ENCODE measurements around the gene ZSCAN10. TPM values are rescaled to one million over a fixed set of nuclear protein-coding genes. Genes with fewer than 3 reads are reported as not detected.
"Not testable (repeated sequence)": the region's sequence is repeated elsewhere in the genome, so short reads cannot be mapped to it uniquely, and the experiment has no call there.

Gene ZSCAN10
- total RNA-seq, 2 experiments from 2014 or later: not detected

- POLR2A ChIA-PET: interaction anchor here (1.1 to 4.2 kb wide), 2 partner anchors 10 to 59 kb away, joined by 3 to 63 read pairs; partner anchors contain the start of genes IL32 and ZNF213
- CTCF ChIA-PET: interaction anchor here (0.9 to 5.7 kb wide), 9 partner anchors 11 to 60 kb away, joined by 3 to 54 read pairs (median 5); partner anchors contain the start of gene IL32
Measured at GRCh38 chr16:3075946-3076345, 23.1 kb downstream of the ZSCAN10 start.

- POLR2A ChIA-PET: interaction anchor here (1.1 to 4.2 kb wide), 3 partner anchors 10 to 59 kb away, joined by 3 to 63 read pairs (median 3); partner anchors contain the start of genes IL32 and ZNF213
- CTCF ChIA-PET: interaction anchor here (0.9 to 5.7 kb wide), 8 partner anchors 10 to 54 kb away, joined by 3 to 54 read pairs (median 6); partner anchors contain the start of gene IL32
Measured at GRCh38 chr16:3075523-3075915, 23.6 kb downstream of the ZSCAN10 start.

- ChIA-PET POLR2A (interaction anchor here (0.6 to 4.2 kb wide), 6 partner anchors 9 to 81 kb away, joined by 3 to 63 read pairs (median 4); partner anchors contain the start of genes IL32 and ZNF213), CTCF (interaction anchor here (0.6 to 5.7 kb wide), 12 partner anchors 7 to 86 kb away, joined by 3 to 54 read pairs (median 4); partner anchors contain the start of gene IL32)
Measured at GRCh38 chr16:3074860-3075522, 24.1 kb downstream of the ZSCAN10 start.

GRCh38 chr16:3073448-3073847 is 25.6 kb downstream of the ZSCAN10 start:
- ChIA-PET POLR2A (no interaction called here), CTCF (interaction anchor here (0.6 to 5.7 kb wide), 3 partner anchors 15 to 57 kb away, joined by 3 to 54 read pairs (median 3); no protein-coding TSS in a partner anchor)

GRCh38 chr16:3072576-3073263 is 26.4 kb downstream of the ZSCAN10 start:
- ChIA-PET CTCF (interaction anchor here (5.7 kb wide), 1 partner anchor 14 kb away, joined by 54 read pairs; no protein-coding TSS in a partner anchor), POLR2A (interaction anchor here (0.7 kb wide), 1 partner anchor 14 kb away, joined by 3 read pairs; no protein-coding TSS in a partner anchor)

GRCh38 chr16:3072148-3072547 is 26.9 kb downstream of the ZSCAN10 start:
- POLR2A ChIA-PET: interaction anchor here (0.7 kb wide), 1 partner anchor 13 kb away, joined by 3 read pairs; no protein-coding TSS in a partner anchor
- CTCF ChIA-PET: not testable (repeated sequence)

- POLR2A ChIA-PET: no interaction called here
- CTCF ChIA-PET: interaction anchor here (0.9 to 2.2 kb wide), 2 partner anchors 58 to 60 kb away, joined by 4 to 11 read pairs; no protein-coding TSS in a partner anchor
Measured at GRCh38 chr16:3071655-3072054, 27.4 kb downstream of the ZSCAN10 start.

- ChIA-PET CTCF (interaction anchor here (0.9 to 2.9 kb wide), 5 partner anchors 12 to 80 kb away, joined by 3 to 18 read pairs (median 5); no protein-coding TSS in a partner anchor), POLR2A (interaction anchor here (0.6 kb wide), 1 partner anchor 91 kb away, joined by 3 read pairs; the partner anchor contains the start of gene PKMYT1)
Measured at GRCh38 chr16:3070608-3071111, 28.4 kb downstream of the ZSCAN10 start.

- CTCF ChIA-PET: interaction anchor here (1.2 to 2.9 kb wide), 3 partner anchors 10 to 60 kb away, joined by 3 to 18 read pairs (median 6); no protein-coding TSS in a partner anchor
- POLR2A ChIA-PET: interaction anchor here (0.6 to 0.7 kb wide), 3 partner anchors 28 to 58 kb away, joined by 3 to 4 read pairs (median 3); no protein-coding TSS in a partner anchor
Measured at GRCh38 chr16:3069146-3069545, 29.9 kb downstream of the ZSCAN10 start.

- ChIA-PET CTCF (interaction anchor here (1.6 to 2.9 kb wide), 2 partner anchors 10 to 61 kb away, joined by 6 to 18 read pairs; no protein-coding TSS in a partner anchor), POLR2A (interaction anchor here (4.7 kb wide), 1 partner anchor 7 kb away, joined by 63 read pairs; no protein-coding TSS in a partner anchor)
Measured at GRCh38 chr16:3068487-3068886, 30.6 kb downstream of the ZSCAN10 start.

GRCh38 chr16:3066440-3066748 is 32.7 kb downstream of the ZSCAN10 start:
- CTCF ChIA-PET: interaction anchor here (1.3 to 3.5 kb wide), 5 partner anchors 10 to 63 kb away, joined by 3 to 22 read pairs (median 5); no protein-coding TSS in a partner anchor
- POLR2A ChIA-PET: interaction anchor here (0.6 to 4.7 kb wide), 5 partner anchors 10 to 68 kb away, joined by 3 to 63 read pairs (median 5); no protein-coding TSS in a partner anchor

GRCh38 chr16:3065742-3066439 is 33.2 kb downstream of the ZSCAN10 start:
- ChIA-PET CTCF (interaction anchor here (1.2 to 3.6 kb wide), 7 partner anchors 10 to 64 kb away, joined by 3 to 22 read pairs (median 5); no protein-coding TSS in a partner anchor), POLR2A (interaction anchor here (0.6 to 4.7 kb wide), 13 partner anchors 10 to 104 kb away, joined by 3 to 63 read pairs (median 4); partner anchors contain the start of genes HCFC1R1 and ZNF213)

GRCh38 chr16:3065069-3065741 is 33.9 kb downstream of the ZSCAN10 start, which contains the start of gene IL32:
IL32 (plus strand) TSS chr16:3065640; CDS start chr16:3065812, 172 bp downstream.
- POLR2A ChIA-PET: interaction anchor here (0.5 to 4.7 kb wide), 12 partner anchors 11 to 105 kb away, joined by 3 to 63 read pairs (median 4); partner anchors contain the start of genes HCFC1R1, TNFRSF12A and ZNF213
- CTCF ChIA-PET: interaction anchor here (1.2 to 3.6 kb wide), 8 partner anchors 11 to 69 kb away, joined by 3 to 22 read pairs (median 4); partner anchors contain the start of gene ZNF213

GRCh38 chr16:3063625-3064386 is 35.3 kb downstream of the ZSCAN10 start:
- ChIA-PET CTCF (interaction anchor here (0.5 to 3.6 kb wide), 6 partner anchors 12 to 70 kb away, joined by 3 to 22 read pairs (median 5); partner anchors contain the start of gene ZNF213), POLR2A (interaction anchor here (4.7 kb wide), 1 partner anchor 12 kb away, joined by 63 read pairs; no protein-coding TSS in a partner anchor)

- POLR2A ChIA-PET: no interaction called here
- CTCF ChIA-PET: interaction anchor here (0.9 to 3.6 kb wide), 4 partner anchors 24 to 69 kb away, joined by 3 to 18 read pairs (median 4); no protein-coding TSS in a partner anchor
Measured at GRCh38 chr16:3062553-3062952, 36.5 kb downstream of the ZSCAN10 start.

All from activated CD8-positive, alpha-beta memory T cell treated with anti-CD3 and anti-CD28 coated beads for 36 hours (primary cell).